Suprapubic skin (tissue), 3 donors: Measurements from ENCODE around the gene CWC27.

Experiments
- EP300 ChIP-seq: sonication (generic); formaldehyde crosslinking; IDR thresholded peaks from one replicate; pipeline ENCODE4 v1.6.1; 2017; ENCODE audit warnings: antibody characterized with exemption
- POLR2A ChIP-seq, 2 donors: fragments of 450-650 bp; IDR thresholded peaks; one replicate each; pipeline ENCODE4 v1.6.1; 2017; ENCODE audit warnings: antibody characterized with exemption in 2 of 2, mild to moderate bottlenecking in 2 of 2, moderate library complexity in 2 of 2
- TF ChIP-seq, protein P1 (sequence below), 2 donors: fragments of 200-600 bp in 1 of 2; fragments of 450-650 bp in 1 of 2; sonication (generic) in 1 of 2; IDR thresholded peaks; one replicate each; pipeline ENCODE4 v1.5.1; 2016 to 2019; ENCODE audit warnings: antibody characterized with exemption in 2 of 2, mild to moderate bottlenecking in 1 of 2, moderate library complexity in 1 of 2

DNA sequence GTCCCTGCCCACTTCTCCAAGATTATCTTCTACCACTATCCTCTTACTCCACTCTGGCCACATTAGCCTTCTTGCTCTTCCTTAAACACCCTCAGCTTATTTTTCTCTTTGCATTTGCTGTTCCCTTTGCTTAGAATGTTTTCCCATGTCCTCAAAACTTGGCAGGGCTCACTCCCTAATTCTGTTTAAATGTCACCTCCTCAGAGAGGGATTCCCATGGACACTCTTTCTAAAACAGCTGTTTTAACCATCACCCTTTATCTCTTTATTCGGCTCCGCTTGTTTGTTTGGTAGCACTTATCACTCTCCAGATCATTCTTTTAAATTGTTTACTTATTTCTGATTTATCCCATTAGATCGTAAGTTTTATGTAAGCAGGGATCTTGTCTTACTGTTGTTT is 278.5 kb downstream of the CWC27 start:
- TF ChIP-seq, protein P1, sequence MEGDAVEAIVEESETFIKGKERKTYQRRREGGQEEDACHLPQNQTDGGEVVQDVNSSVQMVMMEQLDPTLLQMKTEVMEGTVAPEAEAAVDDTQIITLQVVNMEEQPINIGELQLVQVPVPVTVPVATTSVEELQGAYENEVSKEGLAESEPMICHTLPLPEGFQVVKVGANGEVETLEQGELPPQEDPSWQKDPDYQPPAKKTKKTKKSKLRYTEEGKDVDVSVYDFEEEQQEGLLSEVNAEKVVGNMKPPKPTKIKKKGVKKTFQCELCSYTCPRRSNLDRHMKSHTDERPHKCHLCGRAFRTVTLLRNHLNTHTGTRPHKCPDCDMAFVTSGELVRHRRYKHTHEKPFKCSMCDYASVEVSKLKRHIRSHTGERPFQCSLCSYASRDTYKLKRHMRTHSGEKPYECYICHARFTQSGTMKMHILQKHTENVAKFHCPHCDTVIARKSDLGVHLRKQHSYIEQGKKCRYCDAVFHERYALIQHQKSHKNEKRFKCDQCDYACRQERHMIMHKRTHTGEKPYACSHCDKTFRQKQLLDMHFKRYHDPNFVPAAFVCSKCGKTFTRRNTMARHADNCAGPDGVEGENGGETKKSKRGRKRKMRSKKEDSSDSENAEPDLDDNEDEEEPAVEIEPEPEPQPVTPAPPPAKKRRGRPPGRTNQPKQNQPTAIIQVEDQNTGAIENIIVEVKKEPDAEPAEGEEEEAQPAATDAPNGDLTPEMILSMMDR (IDR thresholded peaks at IDR 0.05): no peak
- TF ChIP-seq EP300 (no peak), POLR2A (IDR thresholded peaks at IDR 0.05) (no peak)
